OCI-LY1 (cell line): Measurements from ENCODE around the gene ARMH1.

Source experiments
- EZH2 ChIP-seq: fragments of 200-600 bp; sonication (generic), shearing (Covaris generic); IDR thresholded peaks from 2 replicates; pipeline ENCODE4 v1.8.0; 2017; ENCODE audit warnings: borderline replicate concordance, mixed run types, mild to moderate bottlenecking, antibody characterized with exemption, low read length, moderate library complexity, mixed read lengths
- TF ChIP-seq, protein P1 (sequence below): fragments of 200-600 bp; sonication (generic), shearing (Covaris generic); IDR thresholded peaks from 2 replicates; pipeline ENCODE4 v1.5.1; 2017; ENCODE audit warnings: mild to moderate bottlenecking, antibody characterized with exemption, low read length, moderate library complexity, mixed read lengths

DNA sequence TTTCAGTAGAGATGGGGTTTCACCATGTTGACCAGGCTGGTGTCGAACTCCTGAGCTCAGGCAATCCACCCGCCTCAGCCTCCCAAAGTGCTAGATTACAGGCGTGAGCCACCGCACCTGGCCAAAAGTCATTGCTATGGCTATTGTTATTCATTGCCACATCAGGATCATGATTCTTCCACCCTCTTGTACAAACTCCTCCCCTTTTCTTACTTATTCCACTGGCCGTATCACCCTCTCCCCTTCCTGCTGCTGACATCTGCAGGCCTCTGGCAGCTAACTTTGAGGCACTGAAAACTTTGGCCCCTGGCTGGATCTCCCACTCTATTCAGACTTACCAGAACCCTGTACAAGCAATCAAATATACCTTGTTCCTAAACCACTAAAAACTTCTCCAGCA is 11.1 kb upstream of the ARMH1 start:
- TF ChIP-seq, protein P1, sequence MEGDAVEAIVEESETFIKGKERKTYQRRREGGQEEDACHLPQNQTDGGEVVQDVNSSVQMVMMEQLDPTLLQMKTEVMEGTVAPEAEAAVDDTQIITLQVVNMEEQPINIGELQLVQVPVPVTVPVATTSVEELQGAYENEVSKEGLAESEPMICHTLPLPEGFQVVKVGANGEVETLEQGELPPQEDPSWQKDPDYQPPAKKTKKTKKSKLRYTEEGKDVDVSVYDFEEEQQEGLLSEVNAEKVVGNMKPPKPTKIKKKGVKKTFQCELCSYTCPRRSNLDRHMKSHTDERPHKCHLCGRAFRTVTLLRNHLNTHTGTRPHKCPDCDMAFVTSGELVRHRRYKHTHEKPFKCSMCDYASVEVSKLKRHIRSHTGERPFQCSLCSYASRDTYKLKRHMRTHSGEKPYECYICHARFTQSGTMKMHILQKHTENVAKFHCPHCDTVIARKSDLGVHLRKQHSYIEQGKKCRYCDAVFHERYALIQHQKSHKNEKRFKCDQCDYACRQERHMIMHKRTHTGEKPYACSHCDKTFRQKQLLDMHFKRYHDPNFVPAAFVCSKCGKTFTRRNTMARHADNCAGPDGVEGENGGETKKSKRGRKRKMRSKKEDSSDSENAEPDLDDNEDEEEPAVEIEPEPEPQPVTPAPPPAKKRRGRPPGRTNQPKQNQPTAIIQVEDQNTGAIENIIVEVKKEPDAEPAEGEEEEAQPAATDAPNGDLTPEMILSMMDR = no peak
- TF ChIP-seq EZH2 = no peak
